B cell (primary cell): ENCODE results near the gene ATP8A2. TPM values are rescaled to one million over a fixed set of nuclear protein-coding genes. Genes with fewer than 3 reads are reported as not detected.

Source experiments
- ATAC-seq: fragments of 200-7000 bp; cut with Tn5 transposase; one replicate; pipeline ENCODE4 v1.10.0; 2021; ENCODE audit warnings: low read depth, mild to moderate bottlenecking, moderate number of reproducible peaks, moderate library complexity
- CTCF ChIA-PET: fragments of 350-600 bp; sonication (Branson Sonifier 250); formaldehyde crosslinking; loops from one replicate; lab custom pipeline; 2021; ENCODE audit warnings: antibody characterized with exemption, inconsistent platforms; lab: Charles Lee
- POLR2A ChIA-PET: fragments of 350-600 bp; sonication (Branson Sonifier 250); formaldehyde crosslinking; loops from one replicate; lab custom pipeline; 2021; ENCODE audit warnings: antibody characterized with exemption; lab: Charles Lee
- DNase-seq: peaks from one replicate; pipeline ENCODE4 v3.0.0; 2013
- H2AFZ ChIP-seq: 2 replicates; pipeline ENCODE4 v1.6.1; 2012; ENCODE audit warnings: mild to moderate bottlenecking, low read depth, low read length; ENCODE audit not compliant: insufficient read depth, poor library complexity, severe bottlenecking
- H3K27ac ChIP-seq, 2 donors: 1 replicate in 1 of 2; 2 replicates in 1 of 2; pipeline ENCODE4 v1.5.1; 2012 to 2013; ENCODE audit warnings: low read length in 2 of 2, mild to moderate bottlenecking in 2 of 2, moderate library complexity in 1 of 2
- H3K27me3 ChIP-seq, 4 experiments: fragments of 200-600 bp in 1 of 4; sonication (generic) in 1 of 4; replicated peaks in 1 of 4; 1 replicate in 2 of 4; 2 replicates in 2 of 4; pipeline versions ENCODE4 v1.6.1 to v1.7.0; 2013 to 2016; ENCODE audit warnings: low read length in 3 of 4, mild to moderate bottlenecking in 2 of 4, mixed read lengths in 1 of 4, moderate library complexity in 1 of 4; ENCODE audit not compliant: insufficient read depth in 4 of 4, control insufficient read depth in 3 of 4; ENCODE audit errors: control extremely low read depth in 1 of 4
- H3K36me3 ChIP-seq, 2 experiments: replicated peaks in 1 of 2; 1 replicate in 1 of 2; 2 replicates in 1 of 2; pipeline versions ENCODE4 v1.6.1 to v1.7.1; 2013; ENCODE audit warnings: low read length in 1 of 2; ENCODE audit not compliant: insufficient read depth in 2 of 2, control insufficient read depth in 1 of 2; ENCODE audit errors: control extremely low read depth in 1 of 2, extremely low read depth in 1 of 2
- H3K4me1 ChIP-seq, 2 donors: fragments of 200-600 bp in 1 of 2; sonication (generic) in 1 of 2; 1 replicate in 1 of 2; 2 replicates in 1 of 2; pipeline versions ENCODE4 v1.5.1 to v1.6.1; 2013 to 2017; ENCODE audit warnings: low read length in 2 of 2; ENCODE audit not compliant: control insufficient read depth in 2 of 2, insufficient read depth in 2 of 2
- H3K4me2 ChIP-seq: replicated peaks from 2 replicates; pipeline ENCODE3; 2012; ENCODE audit warnings: mild to moderate bottlenecking, low read depth, low read length; ENCODE audit not compliant: poor library complexity, severe bottlenecking
- H3K4me3 ChIP-seq, 5 experiments: fragments of 200-600 bp in 1 of 5; sonication (generic) in 1 of 5; 1 replicate in 3 of 5; 2 replicates in 2 of 5; pipeline versions ENCODE4 v1.5.1 to v1.7.0; 2011 to 2016; ENCODE audit warnings: low read length in 4 of 5, mild to moderate bottlenecking in 4 of 5, low read depth in 2 of 5, control low read depth in 1 of 5, moderate library complexity in 1 of 5; ENCODE audit not compliant: insufficient read depth in 1 of 5; ENCODE audit errors: control extremely low read depth in 1 of 5, extremely low read depth in 1 of 5
- H3K79me2 ChIP-seq: fragments of 200-600 bp; sonication (generic); one replicate; pipeline ENCODE4 v1.6.0; 2016; ENCODE audit warnings: low read length; ENCODE audit not compliant: control insufficient read depth, insufficient read depth
- H3K9ac ChIP-seq: fragments of 200-600 bp; sonication (generic); 2 replicates; pipeline ENCODE4 v1.6.1; 2017; ENCODE audit warnings: mild to moderate bottlenecking, low read length, moderate library complexity
- H3K9me3 ChIP-seq, 3 donors: one replicate each; pipeline versions ENCODE4 v1.6.1 to v1.7.1; 2013; ENCODE audit warnings: low read length in 2 of 3; ENCODE audit not compliant: control insufficient read depth in 2 of 3, insufficient read depth in 1 of 3; ENCODE audit errors: control extremely low read depth in 1 of 3
- H4K20me1 ChIP-seq: 2 replicates; pipeline ENCODE4 v1.6.0; 2012; ENCODE audit warnings: mild to moderate bottlenecking, low read length; ENCODE audit not compliant: insufficient read depth, control insufficient read depth, poor library complexity, severe bottlenecking
- H3K27ac Mint-ChIP-seq: one replicate; pipeline ENCODE4 v1.8.0; 2021; ENCODE audit warnings: mixed read lengths
- H3K27me3 Mint-ChIP-seq: one replicate; pipeline ENCODE4 v1.8.0; 2021; ENCODE audit warnings: mixed read lengths
- H3K4me1 Mint-ChIP-seq: one replicate; pipeline ENCODE4 v1.8.0; 2021; ENCODE audit warnings: mixed read lengths
- H3K4me3 Mint-ChIP-seq: one replicate; pipeline ENCODE4 v1.8.0; 2021; ENCODE audit warnings: mixed read lengths
- H3K9me3 Mint-ChIP-seq: one replicate; pipeline ENCODE4 v1.8.0; 2022; ENCODE audit warnings: mixed read lengths; ENCODE audit not compliant: insufficient read depth
- CTCF ChIP-seq: fragments of 200-600 bp; IDR thresholded peaks from one replicate; pipeline ENCODE4 v1.8.0; 2022; ENCODE audit warnings: antibody characterized with exemption, mild to moderate bottlenecking
- EZH2 ChIP-seq: IDR thresholded peaks from 2 replicates; pipeline ENCODE4 v1.6.1; 2012; ENCODE audit warnings: borderline replicate concordance, low read depth, mild to moderate bottlenecking, moderate library complexity, low read length; ENCODE audit not compliant: insufficient read depth, poor library complexity, severe bottlenecking
- WGBS: methylation state at CpG from one replicate; pipeline ENCODE4 v1.1.5; 2013; ENCODE audit warnings: missing lambda C conversion rate; ENCODE audit not compliant: insufficient coverage; 5-methylcytosine and 5-hydroxymethylcytosine counted together
- intact Hi-C: fragments of 100-400 bp; cut with micrococcal nuclease; formaldehyde crosslinking; loops from one replicate; pipeline ENCODE4 v1.10.0; 2022
- polyA plus RNA-seq: library from polyadenylated mRNA; depleted of rRNA; stranded (reverse); fragments of >200 nt; gene quantifications from 2 replicates; pipeline ENCODE4 v1.2.3, GENCODE V29; 2012
- total RNA-seq, 2 donors: library from RNA; stranded (reverse); fragments of 120-200 nt in 1 of 2; gene quantifications; 1 replicate in 1 of 2; 2 replicates in 1 of 2; pipeline versions ENCODE4 v1.2.3 to v1.2.4, GENCODE V29; 2013 to 2022

Gene ATP8A2
- total and polyA plus RNA-seq, 2 donors (not counting 1 experiment from before 2014, with no cell fraction given) = not detected

DNA sequence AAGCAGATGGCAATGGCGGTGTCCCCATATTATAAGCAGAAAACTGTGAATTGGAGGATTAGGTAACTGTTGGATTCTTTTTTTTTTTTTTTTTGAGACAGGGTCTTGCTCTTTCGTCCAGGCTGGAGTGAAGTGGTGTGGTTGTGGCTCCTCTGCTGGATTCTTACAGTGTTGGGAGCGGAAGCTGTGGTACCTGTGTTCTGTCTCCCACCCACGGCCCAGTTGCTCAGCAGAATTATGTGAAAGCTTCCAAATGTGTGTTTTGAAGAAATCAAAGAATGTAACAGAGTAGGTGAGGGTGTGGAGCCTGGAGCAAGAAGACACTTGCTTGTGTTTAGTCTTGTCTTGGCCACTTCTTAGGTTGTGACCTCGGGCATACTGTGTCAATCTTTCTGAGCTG, 384.5 kb downstream of the ATP8A2 start:
- POLR2A ChIA-PET = no interaction called here
- CTCF ChIA-PET = no interaction called here
- Mint-ChIP-seq H3K27me3 (peaks cover 14% of the 10 kb centered on the region), H3K4me1 (no peaks in the 10 kb centered on the region), H3K4me3 (no peak overlapping the region), H3K27ac (no peak overlapping the region), H3K9me3 (no peaks in the 10 kb centered on the region)
- no peak overlapping the region for H3K4me3 ChIP-seq
- no peak overlapping the region for H3K4me2 ChIP-seq
- no peaks in the 10 kb centered on the region for H3K27me3 ChIP-seq
- H3K27ac ChIP-seq = no peak overlapping the region
- no peaks in the 10 kb centered on the region for H3K4me1 ChIP-seq
- TF ChIP-seq CTCF = no peak
- TF ChIP-seq EZH2 = no peak
- H3K79me2 ChIP-seq = no peaks in the 10 kb centered on the region
- H4K20me1 ChIP-seq = no peaks in the 10 kb centered on the region
- no peak overlapping the region for H3K9ac ChIP-seq
- 86% methylated on average over 4 of the region's 5 CpGs for WGBS
- no peaks in the 10 kb centered on the region for H3K9me3 ChIP-seq
- DNase-seq (no peak), ATAC-seq (no peak)
- H3K36me3 ChIP-seq = no peaks in the 10 kb centered on the region
- intact Hi-C loops = no loop called here
- no peak overlapping the region for H2AFZ ChIP-seq

DNA sequence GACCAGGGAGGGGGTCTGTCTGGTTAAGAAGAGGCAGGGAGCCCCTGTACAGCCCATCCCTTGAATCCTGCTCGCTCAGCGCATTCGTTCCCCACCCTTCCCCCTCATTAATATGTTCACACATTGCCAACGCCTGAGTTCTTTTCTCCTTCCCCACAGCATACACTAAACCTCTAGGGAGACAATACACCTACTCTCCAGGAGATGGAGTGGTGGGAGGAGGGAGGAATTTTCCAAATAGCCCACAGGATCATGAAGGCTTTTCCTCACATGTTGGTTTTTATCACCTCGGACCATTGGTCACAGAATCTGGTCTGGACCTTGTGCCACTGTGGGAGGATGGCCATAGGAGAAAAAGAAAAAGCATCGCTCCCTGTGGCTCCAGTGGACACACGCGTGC, 385.1 kb downstream of the ATP8A2 start:
- ChIA-PET CTCF (no interaction called here), POLR2A (no interaction called here)
- ATAC-seq (no peak), DNase-seq (no peak)
- no peaks in the 10 kb centered on the region for H3K36me3 ChIP-seq
- H4K20me1 ChIP-seq = no peaks in the 10 kb centered on the region
- H3K9ac ChIP-seq = no peak overlapping the region
- no peaks in the 10 kb centered on the region for H3K27me3 ChIP-seq
- H3K9me3 ChIP-seq = no peaks in the 10 kb centered on the region
- H3K4me3 Mint-ChIP-seq = no peak overlapping the region
- no peak overlapping the region for H3K4me3 ChIP-seq
- H3K27me3 Mint-ChIP-seq = peaks cover 14% of the 10 kb centered on the region
- TF ChIP-seq CTCF = no peak
- no peak for TF ChIP-seq EZH2
- no peaks in the 10 kb centered on the region for H3K79me2 ChIP-seq
- H3K4me1 ChIP-seq = no peaks in the 10 kb centered on the region
- H3K27ac Mint-ChIP-seq = no peak overlapping the region
- H3K27ac ChIP-seq = no peak overlapping the region
- H3K4me1 Mint-ChIP-seq = no peaks in the 10 kb centered on the region
- 100% methylated on average over 1 of the region's 8 CpGs for WGBS
- no peak overlapping the region for H3K4me2 ChIP-seq
- no peak overlapping the region for H2AFZ ChIP-seq
- intact Hi-C loops = no loop called here
- no peaks in the 10 kb centered on the region for H3K9me3 Mint-ChIP-seq
